ENCODE measurements around the gene PADI3. TPM values are rescaled to one million over a fixed set of nuclear protein-coding genes. Genes with fewer than 3 reads are reported as not detected.

PADI3 gene
- total and polyA plus RNA-seq, 2 of the 13 experiments (the other 11 are each of a cell fraction or from before 2014, with no cell fraction given): not detected

- no peak for TF ChIP-seq LRRFIP1 (CRISPR knock-in tag; conservative IDR thresholded peaks at IDR 0.05)
- TF ChIP-seq FOXJ3 (CRISPR knock-in tag; IDR thresholded peaks at IDR 0.05; ENCODE audit: borderline replicate concordance): no peak
- no peak for TF ChIP-seq NR2F2 (IDR thresholded peaks at IDR 0.05; ENCODE audit: borderline replicate concordance, low read depth)
- TF ChIP-seq PPARG (CRISPR knock-in tag; conservative IDR thresholded peaks at IDR 0.05): no peak
These were observed 33.4 kb upstream of the PADI3 start (continued) for GRCh38 chr1:17215545-17215890.

GRCh38 chr1:17216078-17216477, 32.8 kb upstream of the PADI3 start:
- Histone ChIP-seq H3K4me2 (ENCODE audit: low read depth, low read length) (no peak overlapping the region), H2AFZ (ENCODE audit: low read length) (no peak overlapping the region), H3K79me2 (ENCODE audit: insufficient read depth, low read length) (no peaks in the 10 kb centered on the region), H3K27me3 (ENCODE audit: control insufficient read depth in 1 of 2, insufficient read depth in 2 of 2, low read length in 2 of 2) (peaks cover 0 to 16% of the 10 kb centered on the region in 2 experiments; a peak in 1 of 5 replicates), H3K9me3 (ENCODE audit: low read length) (no peaks in the 10 kb centered on the region), H3K36me3 (replicated peaks in 1 of 2; ENCODE audit: control insufficient read depth in 1 of 2, insufficient read depth in 2 of 2, low read length in 2 of 2) (no peaks in the 10 kb centered on the region), H3K27ac (ENCODE audit: extremely low read length, insufficient read depth, low read length) (no peak overlapping the region), H3K4me3 (replicated peaks in 1 of 3; ENCODE audit: insufficient read depth in 1 of 3, low read depth in 2 of 3, low read length in 3 of 3) (no peak overlapping the region), H4K20me1 (ENCODE audit: insufficient read depth, low read length) (peaks cover 3% of the 10 kb centered on the region; the same call in 1 of the 2 replicates), H3K4me1 (ENCODE audit: insufficient read depth, low read length) (no peaks in the 10 kb centered on the region), H3K9ac (ENCODE audit: insufficient read depth, low read depth, low read length) (no peak overlapping the region)
- intact Hi-C loops (cut with micrococcal nuclease; ENCODE audit: unreplicated experiment): no loop called here
- ChIA-PET POLR2A (no interaction called here), CTCF (ENCODE audit: low intra/inter-chr PET ratio, low total read pairs) (no interaction called here)
- DNase-seq (ENCODE audit: low spot score) (no peak), FAIRE-seq (no peak), ATAC-seq (no peak)
- in situ Hi-C loops (cut with HindIII; ENCODE audit: extremely low pct_ligation_motif_present, low pct_unique_long_range_greater_than_20kb): no loop called here
- WGBS (ENCODE audit: low lambda C conversion rate): 17% methylated on average over 5 of the region's 5 CpGs
- BruUV-seq (replicated peaks): no TSS peak
- TF ChIP-seq GTF2F1 (IDR thresholded peaks at IDR 0.05; ENCODE audit: low read length): no peak
- no peak for TF ChIP-seq RAD21 (CRISPR knock-in tag; IDR thresholded peaks at IDR 0.05)
- no peak for TF ChIP-seq SIN3A (IDR thresholded peaks at IDR 0.05; ENCODE audit: borderline replicate concordance, low read depth, low read length)
- no peak for TF ChIP-seq ZNF318 (CRISPR knock-in tag; IDR thresholded peaks at IDR 0.05)
- TF ChIP-seq ZSCAN9 (CRISPR knock-in tag; IDR thresholded peaks at IDR 0.05; ENCODE audit: borderline replicate concordance): no peak
- TF ChIP-seq POGZ (CRISPR knock-in tag; IDR thresholded peaks at IDR 0.05): no peak
- TF ChIP-seq KLF9 (CRISPR knock-in tag; IDR thresholded peaks at IDR 0.05; ENCODE audit: low read depth): no peak

All from HepG2 (cell line).